Peyer's patch (tissue), 4 donors: ENCODE measurements around the gene TRAF3.

Experiments used
- POLR2A ChIP-seq, 2 donors: fragments of 450-650 bp; IDR thresholded peaks; one replicate each; pipeline ENCODE4 v1.5.1; 2017; ENCODE audit warnings: antibody characterized with exemption in 2 of 2, mild to moderate bottlenecking in 2 of 2, moderate library complexity in 2 of 2
- TF ChIP-seq, protein P1 (sequence below), 6 experiments: fragments of 450-650 bp in 4 of 6; fragments of 200-600 bp in 2 of 6; sonication (generic) in 1 of 6; IDR thresholded peaks; one replicate each; pipeline ENCODE4 v1.5.1; 2017 to 2019; ENCODE audit warnings: antibody characterized with exemption in 6 of 6, mild to moderate bottlenecking in 3 of 6, moderate library complexity in 1 of 6

DNA sequence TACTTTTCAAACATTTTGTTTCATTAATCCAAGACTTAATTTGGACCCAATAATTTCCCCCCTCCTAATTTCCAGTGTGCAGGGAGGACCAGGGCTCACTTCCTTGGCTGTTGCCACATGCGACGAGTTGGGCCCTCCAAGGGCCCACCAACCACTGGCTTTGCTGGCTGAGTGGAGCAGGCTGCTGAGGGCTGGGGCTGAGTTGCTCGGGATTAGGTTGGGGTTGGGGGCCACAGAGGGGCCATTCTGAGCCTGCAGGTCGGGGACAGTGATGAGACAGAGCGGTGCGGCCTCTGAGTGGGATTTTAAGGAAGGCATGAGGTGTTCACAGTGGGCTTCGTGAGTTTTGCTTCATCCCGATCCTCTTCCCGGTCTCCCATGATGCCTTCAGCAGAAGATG is 6.1 kb upstream of the TRAF3 start:
- TF ChIP-seq, protein P1, sequence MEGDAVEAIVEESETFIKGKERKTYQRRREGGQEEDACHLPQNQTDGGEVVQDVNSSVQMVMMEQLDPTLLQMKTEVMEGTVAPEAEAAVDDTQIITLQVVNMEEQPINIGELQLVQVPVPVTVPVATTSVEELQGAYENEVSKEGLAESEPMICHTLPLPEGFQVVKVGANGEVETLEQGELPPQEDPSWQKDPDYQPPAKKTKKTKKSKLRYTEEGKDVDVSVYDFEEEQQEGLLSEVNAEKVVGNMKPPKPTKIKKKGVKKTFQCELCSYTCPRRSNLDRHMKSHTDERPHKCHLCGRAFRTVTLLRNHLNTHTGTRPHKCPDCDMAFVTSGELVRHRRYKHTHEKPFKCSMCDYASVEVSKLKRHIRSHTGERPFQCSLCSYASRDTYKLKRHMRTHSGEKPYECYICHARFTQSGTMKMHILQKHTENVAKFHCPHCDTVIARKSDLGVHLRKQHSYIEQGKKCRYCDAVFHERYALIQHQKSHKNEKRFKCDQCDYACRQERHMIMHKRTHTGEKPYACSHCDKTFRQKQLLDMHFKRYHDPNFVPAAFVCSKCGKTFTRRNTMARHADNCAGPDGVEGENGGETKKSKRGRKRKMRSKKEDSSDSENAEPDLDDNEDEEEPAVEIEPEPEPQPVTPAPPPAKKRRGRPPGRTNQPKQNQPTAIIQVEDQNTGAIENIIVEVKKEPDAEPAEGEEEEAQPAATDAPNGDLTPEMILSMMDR (IDR thresholded peaks at IDR 0.05) = no peak
- no peak for TF ChIP-seq POLR2A (IDR thresholded peaks at IDR 0.05)
